Measurements from ENCODE around the gene CD6. TPM values are rescaled to one million over a fixed set of nuclear protein-coding genes. Genes with fewer than 3 reads are reported as not detected.

The CD6 gene
- total and polyA plus RNA-seq, 2 donors (not counting 3 experiments of a cell fraction or from before 2014, with no cell fraction given): not detected

DNA sequence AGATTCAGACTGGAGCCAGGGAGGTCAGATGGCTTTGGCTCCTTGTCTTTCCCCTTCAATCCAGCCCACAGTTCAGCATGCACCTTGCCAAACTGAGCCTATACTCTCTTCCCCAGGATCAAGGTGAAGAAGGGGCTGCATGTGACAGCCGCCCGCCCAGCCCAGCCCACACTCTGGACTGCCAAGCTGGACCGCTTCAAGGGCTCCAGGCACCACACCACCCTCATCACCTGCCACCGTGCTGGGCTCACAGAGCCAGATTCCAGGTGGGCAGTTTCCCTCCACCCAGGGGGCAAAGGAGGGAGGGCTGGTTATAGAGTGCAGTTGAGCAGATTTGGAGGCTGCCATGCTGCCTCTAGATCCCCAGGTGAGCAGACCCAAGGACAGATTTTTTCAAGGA is 41.1 kb upstream of the CD6 start:
- DNase-seq (ENCODE audit: low read depth, low spot score) (no peak), FAIRE-seq (no peak)
- no peak for TF ChIP-seq POLR2A (IDR thresholded peaks at IDR 0.05; ENCODE audit: low read depth, low read length)
- TF ChIP-seq, protein P1, sequence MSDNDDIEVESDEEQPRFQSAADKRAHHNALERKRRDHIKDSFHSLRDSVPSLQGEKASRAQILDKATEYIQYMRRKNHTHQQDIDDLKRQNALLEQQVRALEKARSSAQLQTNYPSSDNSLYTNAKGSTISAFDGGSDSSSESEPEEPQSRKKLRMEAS (IDR thresholded peaks at IDR 0.05; ENCODE audit: insufficient read depth, insufficient read length): no peak
- no peak for TF ChIP-seq FOS (IDR thresholded peaks at IDR 0.05; ENCODE audit: borderline replicate concordance, insufficient read depth, low read length)
- no peak for TF ChIP-seq MYC (IDR thresholded peaks at IDR 0.05; ENCODE audit: low read depth, low read length)
- no peak for TF ChIP-seq JUN (IDR thresholded peaks at IDR 0.05; ENCODE audit: borderline replicate concordance, insufficient read depth, insufficient read length, low read depth)
- TF ChIP-seq, protein P2, sequence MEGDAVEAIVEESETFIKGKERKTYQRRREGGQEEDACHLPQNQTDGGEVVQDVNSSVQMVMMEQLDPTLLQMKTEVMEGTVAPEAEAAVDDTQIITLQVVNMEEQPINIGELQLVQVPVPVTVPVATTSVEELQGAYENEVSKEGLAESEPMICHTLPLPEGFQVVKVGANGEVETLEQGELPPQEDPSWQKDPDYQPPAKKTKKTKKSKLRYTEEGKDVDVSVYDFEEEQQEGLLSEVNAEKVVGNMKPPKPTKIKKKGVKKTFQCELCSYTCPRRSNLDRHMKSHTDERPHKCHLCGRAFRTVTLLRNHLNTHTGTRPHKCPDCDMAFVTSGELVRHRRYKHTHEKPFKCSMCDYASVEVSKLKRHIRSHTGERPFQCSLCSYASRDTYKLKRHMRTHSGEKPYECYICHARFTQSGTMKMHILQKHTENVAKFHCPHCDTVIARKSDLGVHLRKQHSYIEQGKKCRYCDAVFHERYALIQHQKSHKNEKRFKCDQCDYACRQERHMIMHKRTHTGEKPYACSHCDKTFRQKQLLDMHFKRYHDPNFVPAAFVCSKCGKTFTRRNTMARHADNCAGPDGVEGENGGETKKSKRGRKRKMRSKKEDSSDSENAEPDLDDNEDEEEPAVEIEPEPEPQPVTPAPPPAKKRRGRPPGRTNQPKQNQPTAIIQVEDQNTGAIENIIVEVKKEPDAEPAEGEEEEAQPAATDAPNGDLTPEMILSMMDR (IDR thresholded peaks at IDR 0.05; ENCODE audit: extremely low read depth in 1 of 2, insufficient read depth in 1 of 2, low read depth in 1 of 2, low read length in 2 of 2): no peak
- no peak for TF ChIP-seq EZH2 (IDR thresholded peaks at IDR 0.05; ENCODE audit: borderline replicate concordance, low read depth, low read length, severe bottlenecking)
- no peak for TF ChIP-seq GATA2 (IDR thresholded peaks at IDR 0.05; ENCODE audit: insufficient read depth, insufficient read length, low read depth, low read length)
- TF ChIP-seq POLR2AphosphoS5 (IDR thresholded peaks at IDR 0.05; ENCODE audit: insufficient read depth, low read depth, low read length): no peak
- H3K9me3 ChIP-seq (replicated peaks; ENCODE audit: control insufficient read depth, insufficient read depth, low read length): no peaks in the 10 kb centered on the region
- H3K36me3 ChIP-seq (ENCODE audit: control insufficient read depth in 2 of 2, extremely low read depth in 1 of 2, insufficient read depth in 2 of 2, low read length in 2 of 2): peaks cover 3 to 44% of the 10 kb centered on the region in 2 experiments
- intact Hi-C loops (cut with micrococcal nuclease) (no loop called here), dilution Hi-C loops (cut with MboI; ENCODE audit: extremely low pct_ligation_motif_present, low sequenced_read_pairs) (no loop called here)
- no peaks in the 10 kb centered on the region for H4K20me1 ChIP-seq (replicated peaks; ENCODE audit: control insufficient read depth, extremely low read depth, insufficient read depth, low read length)
- H3K27me3 ChIP-seq (ENCODE audit: control insufficient read depth in 2 of 2, insufficient read depth in 2 of 2, low read length in 2 of 2): no peaks in the 10 kb centered on the region
- H3K4me1 ChIP-seq (ENCODE audit: control insufficient read depth, extremely low read depth, insufficient read depth, low read length): peaks cover 5% of the 10 kb centered on the region
- H3K79me2 ChIP-seq (ENCODE audit: control insufficient read depth, insufficient read depth, low read length): no peaks in the 10 kb centered on the region
- no peak overlapping the region for H3K4me3 ChIP-seq (replicated peaks in 1 of 3; ENCODE audit: insufficient read depth in 1 of 3, low read depth in 1 of 3, low read length in 3 of 3)
- no peak overlapping the region for H3K9ac ChIP-seq (replicated peaks; ENCODE audit: extremely low read depth, insufficient read depth, low read length)
- POLR2A ChIA-PET: no interaction called here
- H2AFZ ChIP-seq (ENCODE audit: low read depth, low read length): no peak overlapping the region
- CTCF ChIA-PET: no interaction called here
- H3K4me2 ChIP-seq (ENCODE audit: insufficient read depth, low read length): no peak overlapping the region
- BruUV-seq (replicated peaks): no TSS peak
- no peaks in the 10 kb centered on the region for H3K9me1 ChIP-seq (replicated peaks; ENCODE audit: control insufficient read depth, extremely low read depth, insufficient read depth, low read length)
- no peak overlapping the region for H3K27ac ChIP-seq (ENCODE audit: insufficient read depth, low read depth, low read length)
